Right lung (tissue), 5 donors: ENCODE measurements around the gene PCDHA9. TPM values are rescaled to one million over a fixed set of nuclear protein-coding genes. Genes with fewer than 3 reads are reported as not detected.
A peak's percentile ranks its signal among the peaks of the same experiment; 100 is the strongest.
"Not testable (repeated sequence)": the region's sequence is repeated elsewhere in the genome, so short reads cannot be mapped to it uniquely, and the experiment has no call there.

Experiments used
- DNase-seq, 2 donors: peaks; one replicate each; pipeline ENCODE4 v3.0.0-alpha.2; 2013
- polyA plus RNA-seq, 5 donors: library from polyadenylated mRNA; unstranded; fragments of 120-200 nt; gene quantifications; one replicate each; pipeline versions ENCODE4 v1.2.1 to v1.2.3, GENCODE V29; 2013; ENCODE audit warnings: inconsistent platforms in 1 of 5, low replicate concordance in 1 of 5; ENCODE audit not compliant: insufficient read length in 5 of 5, insufficient read depth in 1 of 5

Gene PCDHA9
- polyA plus RNA-seq, 5 donors = 0.04 to 0.10 (median 0.05) TPM

- not testable (repeated sequence) for DNase-seq
Measured at GRCh38 chr5:140876541-140877261, 28.5 kb downstream of the PCDHA9 start.

DNA sequence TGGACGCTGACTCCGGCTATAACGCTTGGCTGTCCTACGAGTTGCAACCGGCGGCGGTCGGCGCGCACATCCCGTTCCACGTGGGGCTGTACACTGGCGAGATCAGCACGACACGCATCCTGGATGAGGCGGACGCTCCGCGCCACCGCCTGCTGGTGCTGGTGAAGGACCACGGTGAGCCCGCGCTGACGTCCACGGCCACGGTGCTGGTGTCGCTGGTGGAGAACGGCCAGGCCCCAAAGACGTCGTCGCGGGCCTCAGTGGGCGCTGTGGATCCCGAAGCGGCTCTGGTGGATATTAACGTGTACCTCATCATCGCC is 29.0 kb downstream of the PCDHA9 start:
- DNase-seq = no peak

DNA sequence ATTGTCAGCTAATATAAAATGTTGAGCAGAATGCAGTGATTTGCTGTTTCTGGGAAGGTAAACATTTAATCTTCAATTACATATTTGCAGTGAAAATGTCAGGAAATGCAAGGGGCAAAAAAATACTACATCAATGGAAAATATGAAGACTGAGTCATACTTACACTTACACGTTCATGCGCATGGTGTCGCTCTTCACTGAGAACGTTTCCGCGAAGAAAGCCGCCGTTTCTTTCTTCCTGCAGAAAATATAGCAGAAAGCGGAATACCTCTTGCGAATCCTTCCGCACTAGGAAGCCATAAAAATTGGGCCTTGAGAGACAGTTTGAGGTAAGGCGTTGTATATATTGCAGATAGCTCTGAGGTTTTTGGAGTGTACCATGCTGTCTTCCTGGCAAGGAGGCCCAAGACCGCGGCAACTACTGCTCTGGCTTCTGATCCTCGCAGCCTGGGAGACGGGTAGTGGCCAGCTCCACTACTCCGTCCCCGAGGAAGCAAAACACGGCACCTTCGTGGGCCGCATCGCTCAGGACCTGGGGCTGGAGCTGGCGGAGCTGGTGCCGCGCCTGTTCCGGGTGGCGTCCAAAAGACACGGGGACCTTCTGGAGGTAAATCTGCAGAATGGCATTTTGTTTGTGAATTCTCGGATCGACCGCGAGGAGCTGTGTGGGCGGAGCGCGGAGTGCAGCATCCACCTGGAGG is 33.9 kb downstream of the PCDHA9 start, which contains the start of gene PCDHA13:
TSS of gene PCDHA13 (plus strand) at position 236 of the 702 bp plus-strand sequence. CDS start at position 381, 145 bp downstream.
- peak in 1 of 2 donors; percentile 1 for DNase-seq

DNA sequence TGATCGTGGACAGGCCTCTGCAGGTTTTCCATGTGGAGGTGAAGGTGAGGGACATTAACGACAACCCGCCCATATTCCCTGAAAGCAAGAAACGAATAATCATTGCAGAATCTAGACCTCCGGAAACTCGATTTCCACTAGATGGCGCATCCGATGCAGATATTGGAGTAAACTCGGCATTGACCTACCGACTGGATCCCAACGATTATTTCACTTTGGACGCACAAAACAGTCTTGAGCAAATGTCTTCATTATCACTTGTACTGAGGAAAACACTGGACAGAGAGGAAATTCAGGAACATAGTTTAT is 34.4 kb downstream of the PCDHA9 start:
- no peak for DNase-seq

DNA sequence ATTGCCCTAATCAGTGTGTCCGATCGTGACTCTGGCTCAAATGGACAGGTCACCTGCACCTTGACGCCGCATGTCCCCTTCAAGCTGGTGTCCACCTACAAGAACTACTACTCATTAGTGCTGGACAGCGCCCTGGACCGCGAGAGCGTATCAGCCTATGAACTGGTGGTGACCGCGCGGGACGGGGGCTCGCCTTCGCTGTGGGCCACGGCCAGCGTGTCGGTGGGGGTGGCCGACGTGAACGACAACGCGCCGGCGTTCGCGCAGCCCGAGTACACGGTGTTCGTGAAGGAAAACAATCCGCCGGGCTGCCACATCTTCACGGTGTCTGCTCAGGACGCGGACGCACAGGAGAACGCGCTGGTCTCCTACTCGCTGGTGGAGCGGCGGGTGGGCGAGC is 35.2 kb downstream of the PCDHA9 start:
- no peak for DNase-seq

GRCh38 chr5:140883927-140884697 is 35.9 kb downstream of the PCDHA9 start:
- no peak for DNase-seq

Other genes with a start within 250 kb of the PCDHA9 start
- 10 to 100 TPM; 12.1 to 27.7 (median 16.8) TPM for gene CD14, start 215.2 kb upstream of the PCDHA9 start, polyA plus RNA-seq
- 10 to 100 TPM; 18.0 to 22.1 (median 20.0) TPM for gene TMCO6, start 208.9 kb upstream of the PCDHA9 start, polyA plus RNA-seq
- 10 to 100 TPM; 50.2 to 85.8 (median 61.8) TPM for gene NDUFA2, start 200.8 kb upstream of the PCDHA9 start, polyA plus RNA-seq
- gene IK, start 200.6 kb upstream of the PCDHA9 start, polyA plus RNA-seq = 100 to 1,000 TPM; 140 to 196 (median 152) TPM
- 10 to 100 TPM; 15.3 to 21.5 (median 20.5) TPM for gene WDR55, start 183.5 kb upstream of the PCDHA9 start, polyA plus RNA-seq
- under 1 TPM in 3 of 5 donors, not detected in 2; 0.55 to 0.70 (median 0.68) TPM for gene DND1, start 174.8 kb upstream of the PCDHA9 start, polyA plus RNA-seq
- gene HARS1, start 157.0 kb upstream of the PCDHA9 start, polyA plus RNA-seq = 10 to 100 TPM; 71.4 to 77.3 (median 73.1) TPM
- 10 to 100 TPM; 42.4 to 56.4 (median 49.8) TPM for gene HARS2, start 156.9 kb upstream of the PCDHA9 start, polyA plus RNA-seq
- gene ZMAT2, start 147.9 kb upstream of the PCDHA9 start, polyA plus RNA-seq = 100 to 1,000 TPM in 4 of 5 donors, 10 to 100 TPM in 1; 95.6 to 151 (median 114) TPM
- gene PCDHA1, start 62.2 kb upstream of the PCDHA9 start, polyA plus RNA-seq = under 1 TPM; 0.07 to 0.18 (median 0.09) TPM
- under 1 TPM; 0.14 to 0.34 (median 0.31) TPM for gene PCDHA2, start 53.5 kb upstream of the PCDHA9 start, polyA plus RNA-seq
- gene PCDHA3, start 47.3 kb upstream of the PCDHA9 start, polyA plus RNA-seq = under 1 TPM; 0.19 to 0.40 (median 0.27) TPM
- under 1 TPM; 0.27 to 0.50 (median 0.44) TPM for gene PCDHA4, start 41.3 kb upstream of the PCDHA9 start, polyA plus RNA-seq
- gene PCDHA5, start 26.8 kb upstream of the PCDHA9 start, polyA plus RNA-seq = under 1 TPM; 0.06 to 0.12 (median 0.09) TPM
- gene PCDHA6, start 20.4 kb upstream of the PCDHA9 start, polyA plus RNA-seq = under 1 TPM; 0.21 to 0.37 (median 0.29) TPM
- under 1 TPM; 0.32 to 0.67 (median 0.44) TPM for gene PCDHA7, start 14.1 kb upstream of the PCDHA9 start, polyA plus RNA-seq
- gene PCDHA8, start 7.2 kb upstream of the PCDHA9 start, polyA plus RNA-seq = under 1 TPM; 0.04 to 0.21 (median 0.12) TPM
- under 1 TPM; 0.10 to 0.67 (median 0.36) TPM for gene PCDHA10, start 7.5 kb downstream of the PCDHA9 start, polyA plus RNA-seq
- under 1 TPM; 0.09 to 0.74 (median 0.32) TPM for gene PCDHA11, start 20.6 kb downstream of the PCDHA9 start, polyA plus RNA-seq
- gene PCDHA12, start 26.9 kb downstream of the PCDHA9 start, polyA plus RNA-seq = under 1 TPM; 0.08 to 0.14 (median 0.09) TPM
- gene PCDHA13, start 33.7 kb downstream of the PCDHA9 start, polyA plus RNA-seq = under 1 TPM; 0.08 to 0.42 (median 0.11) TPM
- gene PCDHAC1, start 77.9 kb downstream of the PCDHA9 start, polyA plus RNA-seq = under 1 TPM; 0.23 to 0.53 (median 0.30) TPM
- gene PCDHAC2, start 118.1 kb downstream of the PCDHA9 start, polyA plus RNA-seq = 1 to 10 TPM; 2.4 to 4.3 (median 3.5) TPM
- under 1 TPM; 0.06 to 0.20 (median 0.11) TPM for gene PCDHB1, start 203.0 kb downstream of the PCDHA9 start, polyA plus RNA-seq
- gene PCDHB2, start 246.2 kb downstream of the PCDHA9 start, polyA plus RNA-seq = 10 to 100 TPM in 1 of 5 donors, 1 to 10 TPM in 4; 5.7 to 11.9 (median 7.5) TPM